Spleen (tissue), 11 donors: ENCODE data around the gene RFX3. TPM values are rescaled to one million over a fixed set of nuclear protein-coding genes. Genes with fewer than 3 reads are reported as not detected.

Source experiments
- DNase-seq: peaks from one replicate; pipeline ENCODE4 v3.0.0-alpha.2; 2020
- H3K27ac ChIP-seq, 8 donors: fragments of 200-600 bp; sonication (generic) in 7 of 8; 1 replicate in 4 of 8; 2 replicates in 4 of 8; pipeline versions ENCODE4 v1.5.0 to v1.8.0; 2016 to 2021; ENCODE audit warnings: inconsistent platforms in 4 of 8, mild to moderate bottlenecking in 4 of 8, moderate library complexity in 1 of 8
- H3K27me3 ChIP-seq, 7 donors: fragments of 200-600 bp; sonication (generic) in 6 of 7; replicated peaks in 1 of 7; 1 replicate in 4 of 7; 2 replicates in 3 of 7; pipeline versions ENCODE4 v1.5.0 to v1.8.0; 2016 to 2021; ENCODE audit warnings: inconsistent platforms in 3 of 7, mild to moderate bottlenecking in 1 of 7
- H3K36me3 ChIP-seq, 6 donors: fragments of 200-600 bp; sonication (generic) in 5 of 6; 1 replicate in 4 of 6; 2 replicates in 2 of 6; pipeline versions ENCODE4 v1.5.0 to v1.8.0; 2016 to 2021; ENCODE audit warnings: inconsistent platforms in 2 of 6
- H3K4me1 ChIP-seq, 6 donors: fragments of 200-600 bp; sonication (generic) in 5 of 6; 1 replicate in 3 of 6; 2 replicates in 3 of 6; pipeline versions ENCODE4 v1.5.0 to v1.8.0; 2016 to 2021; ENCODE audit warnings: inconsistent platforms in 3 of 6
- H3K4me3 ChIP-seq, 8 donors: fragments of 200-600 bp; sonication (generic) in 7 of 8; 1 replicate in 4 of 8; 2 replicates in 4 of 8; pipeline versions ENCODE4 v1.5.0 to v1.8.0; 2016 to 2021; ENCODE audit warnings: inconsistent platforms in 4 of 8, mild to moderate bottlenecking in 4 of 8, moderate library complexity in 2 of 8
- H3K9me3 ChIP-seq, 8 donors: fragments of 200-600 bp; sonication (generic) in 7 of 8; 1 replicate in 4 of 8; 2 replicates in 4 of 8; pipeline versions ENCODE4 v1.5.0 to v1.8.0; 2016 to 2021; ENCODE audit warnings: inconsistent platforms in 4 of 8
- CTCF ChIP-seq, 11 experiments: fragments of 200-600 bp in 7 of 11; fragments of 450-650 bp in 4 of 11; sonication (generic) in 4 of 11; IDR thresholded peaks in 8 of 11; conservative IDR thresholded peaks in 3 of 11; 1 replicate in 7 of 11; 2 replicates in 4 of 11; pipeline versions ENCODE4 v1.4.0 to v1.8.0; 2016 to 2021; ENCODE audit warnings: antibody characterized with exemption in 11 of 11, inconsistent platforms in 4 of 11, mild to moderate bottlenecking in 1 of 11
- POLR2A ChIP-seq, 3 donors: fragments of 450-650 bp; IDR thresholded peaks; one replicate each; pipeline ENCODE4 v1.5.1; 2017; ENCODE audit warnings: antibody characterized with exemption in 3 of 3, mild to moderate bottlenecking in 1 of 3
- POLR2AphosphoS5 ChIP-seq, 3 donors: sonication (generic); formaldehyde crosslinking; IDR thresholded peaks; one replicate each; pipeline ENCODE4 v1.5.1; 2017; ENCODE audit warnings: antibody characterized with exemption in 3 of 3
- WGBS, 5 donors: extraction: QIAGEN DNeasy Blood & Tissue Kit in 3 of 5; methylation state at CpG; one replicate each; pipeline versions ENCODE4 v1.1.5 to v1.1.7; 2013 to 2018; 5-methylcytosine and 5-hydroxymethylcytosine counted together
- intact Hi-C: fragments of 100-400 bp; cut with DNase I; formaldehyde crosslinking; loops from one replicate; pipeline ENCODE4 v1.15.0; 2023; ENCODE audit warnings: low total_unique reads
- polyA plus RNA-seq, 3 donors: library from polyadenylated mRNA; stranded (reverse); fragments of 200-250 nt; gene quantifications; one replicate each; pipeline ENCODE4 v1.2.1, GENCODE V29; 2013
- total RNA-seq, 7 donors: library from RNA; depleted of rRNA in 3 of 7; stranded (reverse); fragments of >200 nt in 3 of 7; fragmentation: NEBNext Ultra II Directional in 4 of 7; extraction: Animal tissue kit (Norgen Biotek cat#: 25700) in 4 of 7; gene quantifications; one replicate each; pipeline versions ENCODE4 v1.1.0 to v1.2.1, GENCODE V29; 2016 to 2021
- donor health status: healthy with polysubstance abuse.
- donor health status: DM: no; HTN: no; CAD: no; lungs with moderate emphysema.
- donor health status: DM: no; HTN: no; CAD: no.
- donor health status: Bipolar disorder and iron deficiency.
- donor health status: healthy.
- donor health status: DM: no; HTN: no; CAD: no.
- donor health status: DM: yes; HTN: yes; CAD: no.

RFX3 gene
- total and polyA plus RNA-seq, 10 donors: 2.5 to 25.9 (median 19.1) TPM

- Histone ChIP-seq H3K4me3 (no peak overlapping the region), H3K9me3 (no peaks in the 10 kb centered on the region), H3K4me1 (peaks cover 7 to 49% (median 20%) of the 10 kb centered on the region in 6 donors), H3K36me3 (no peaks in the 10 kb centered on the region), H3K27ac (no peak overlapping the region), H3K27me3 (no peaks in the 10 kb centered on the region)
- no peak for DNase-seq
- TF ChIP-seq POLR2AphosphoS5 (IDR thresholded peaks at IDR 0.05) (no peak), POLR2A (IDR thresholded peaks at IDR 0.05) (no peak), CTCF (IDR thresholded peaks at IDR 0.05 in 8 of 11, conservative IDR thresholded peaks at IDR 0.05 in 3 of 11) (no peak)
- intact Hi-C loops: no loop called here
- WGBS, 5 donors: 82 to 91% (median 86%) methylated on average over 1 of the region's 1 CpG
These were observed 3.8 kb downstream of the RFX3 start for GRCh38 chr9:3521966-3522365.

- no peak for TF ChIP-seq POLR2A (IDR thresholded peaks at IDR 0.05)
- no peak for TF ChIP-seq POLR2AphosphoS5 (IDR thresholded peaks at IDR 0.05)
- no peak for TF ChIP-seq CTCF (IDR thresholded peaks at IDR 0.05 in 8 of 11, conservative IDR thresholded peaks at IDR 0.05 in 3 of 11)
- no peak overlapping the region for H3K27ac ChIP-seq
- 89 to 97% (median 92%) methylated on average over 4 of the region's 4 CpGs for WGBS, 5 donors
- H3K4me1 ChIP-seq: peaks cover 7 to 58% (median 22%) of the 10 kb centered on the region in 6 donors
- no peaks in the 10 kb centered on the region for H3K9me3 ChIP-seq
- no peaks in the 10 kb centered on the region for H3K36me3 ChIP-seq
- H3K4me3 ChIP-seq: no peak overlapping the region
- DNase-seq: no peak
- no peaks in the 10 kb centered on the region for H3K27me3 ChIP-seq
- intact Hi-C loops: no loop called here
These were observed 5.2 kb downstream of the RFX3 start for GRCh38 chr9:3520564-3520963.

GRCh38 chr9:3517377-3518048 is 8.3 kb downstream of the RFX3 start:
- intact Hi-C loops: no loop called here
- WGBS, 5 donors: 92 to 99% (median 96%) methylated on average over 3 of the region's 3 CpGs
- TF ChIP-seq CTCF (IDR thresholded peaks at IDR 0.05 in 8 of 11, conservative IDR thresholded peaks at IDR 0.05 in 3 of 11): no peak
- no peak for TF ChIP-seq POLR2A (IDR thresholded peaks at IDR 0.05)
- TF ChIP-seq POLR2AphosphoS5 (IDR thresholded peaks at IDR 0.05): no peak

GRCh38 chr9:3516667-3517330 is 9.0 kb downstream of the RFX3 start:
- H3K27ac ChIP-seq: no peak overlapping the region
- peaks cover 0 to 59% (median 5%) of the 10 kb centered on the region in 6 donors for H3K4me1 ChIP-seq
- TF ChIP-seq POLR2A (IDR thresholded peaks at IDR 0.05) (no peak), POLR2AphosphoS5 (IDR thresholded peaks at IDR 0.05) (no peak), CTCF (IDR thresholded peaks at IDR 0.05 in 8 of 11, conservative IDR thresholded peaks at IDR 0.05 in 3 of 11) (no peak)
- WGBS, 5 donors: 92 to 96% (median 95%) methylated on average over 4 of the region's 4 CpGs
- no peaks in the 10 kb centered on the region for H3K36me3 ChIP-seq
- no peaks in the 10 kb centered on the region for H3K9me3 ChIP-seq
- H3K4me3 ChIP-seq: no peak overlapping the region
- DNase-seq: no peak
- intact Hi-C loops: no loop called here
- no peaks in the 10 kb centered on the region for H3K27me3 ChIP-seq

More at GRCh38 chr9:3517377-3518048, 8.3 kb downstream of the RFX3 start:
- no peaks in the 10 kb centered on the region for H3K36me3 ChIP-seq
- H3K9me3 ChIP-seq: no peaks in the 10 kb centered on the region
- no peak overlapping the region for H3K4me3 ChIP-seq
- no peaks in the 10 kb centered on the region for H3K27me3 ChIP-seq
- peaks cover 0 to 59% (median 8%) of the 10 kb centered on the region in 6 donors for H3K4me1 ChIP-seq
- no peak overlapping the region for H3K27ac ChIP-seq
- no peak for DNase-seq
